HG03066 (cell line): ENCODE results near the gene SYDE2.
"Not testable (repeated sequence)": the region's sequence is repeated elsewhere in the genome, so short reads cannot be mapped to it uniquely, and the experiment has no call there.

ENCODE experiments used
- ATAC-seq: cut with Tn5 transposase; IDR thresholded peaks from one replicate; pipeline ENCODE4 v1.9.1; 2021; ENCODE audit warnings: low read depth; ENCODE audit not compliant: unreplicated experiment

Gene SYDE2

DNA sequence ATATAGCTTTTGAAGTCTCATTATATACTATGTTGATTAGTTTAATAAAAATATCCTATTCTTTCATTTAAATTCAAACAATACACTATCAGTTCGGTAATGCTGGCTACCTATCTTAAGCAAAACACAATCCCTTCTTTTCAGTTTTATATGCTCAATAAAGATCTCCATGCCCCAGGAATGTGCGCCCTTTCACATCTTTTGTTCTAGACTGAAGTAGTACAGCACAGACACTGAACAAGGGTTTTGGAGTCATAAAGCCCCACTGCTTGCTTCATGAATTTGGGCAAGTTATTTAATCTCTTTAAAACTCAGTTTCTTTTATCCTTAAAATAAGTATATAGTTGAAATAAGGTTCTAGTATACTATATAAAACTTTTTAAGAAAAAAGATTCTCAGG is 22.4 kb downstream of the SYDE2 start:
- no peak for ATAC-seq

DNA sequence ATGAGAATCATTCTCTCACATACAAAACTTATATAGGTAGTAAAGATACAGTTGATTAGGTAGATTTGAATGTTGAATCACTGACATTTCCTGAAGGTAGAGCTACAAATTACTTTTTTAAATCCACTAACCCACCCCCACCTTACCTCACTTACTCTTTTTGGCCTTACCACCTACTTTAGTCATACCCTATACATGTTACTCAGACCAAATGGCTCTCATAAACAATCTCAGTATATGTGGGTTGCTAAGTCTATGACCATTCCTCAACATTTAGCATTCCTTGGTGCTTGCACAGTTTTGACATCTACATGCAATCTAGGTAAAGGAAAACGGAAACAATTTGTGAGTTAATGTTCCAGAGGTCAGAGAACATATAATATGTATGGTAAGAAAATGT is 26.3 kb downstream of the SYDE2 start:
- no peak for ATAC-seq

DNA sequence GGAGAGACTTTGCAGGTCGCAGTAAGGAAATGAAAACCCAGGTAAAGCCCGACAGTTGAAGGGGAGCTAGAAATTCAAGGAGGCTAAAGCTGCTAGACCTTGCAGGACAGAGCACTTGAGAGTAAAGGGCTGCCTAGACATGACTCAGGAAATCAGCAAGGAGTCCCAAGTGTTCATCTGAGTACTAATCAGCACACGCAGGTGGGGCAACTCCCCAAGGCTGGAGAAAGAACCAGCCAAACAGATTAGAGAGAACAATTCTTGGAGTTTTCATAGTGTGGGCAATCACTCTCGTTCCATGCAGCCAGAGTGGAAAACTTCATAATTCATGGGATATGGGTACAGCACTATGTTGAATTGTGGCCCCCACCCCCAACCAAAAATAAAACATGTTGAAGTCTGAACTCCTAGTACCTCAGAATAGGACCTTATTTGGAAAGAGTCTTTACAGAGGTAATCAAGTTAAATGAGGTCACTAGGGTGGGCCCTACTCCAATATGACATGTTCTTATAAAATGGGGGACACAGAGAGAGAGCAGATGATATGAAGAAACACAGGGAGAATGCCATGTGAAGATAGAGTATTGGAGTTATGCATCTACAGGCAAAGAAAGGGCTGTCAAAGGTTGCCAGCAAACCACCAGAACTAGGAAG is 28.0 kb downstream of the SYDE2 start:
- no peak for ATAC-seq

DNA sequence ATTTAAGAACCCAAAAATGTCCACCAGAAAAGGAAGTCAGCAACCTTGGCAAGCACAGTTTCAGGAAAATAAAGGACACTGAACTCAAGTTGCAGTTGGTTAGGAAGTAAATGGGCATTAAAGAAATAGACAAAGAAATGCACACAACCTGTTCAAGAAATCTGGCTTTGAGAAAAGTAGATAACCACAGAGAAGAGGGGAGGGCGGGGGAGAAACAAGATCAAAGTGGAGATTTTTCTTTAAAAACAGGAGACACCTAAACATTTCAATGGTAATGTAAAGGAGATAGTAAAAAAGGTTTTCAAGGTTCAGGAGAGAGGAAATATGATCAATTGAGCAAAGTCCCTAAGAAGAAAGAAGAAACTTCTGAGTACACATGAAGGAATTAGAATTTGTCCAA is 29.1 kb downstream of the SYDE2 start:
- no peak for ATAC-seq

DNA sequence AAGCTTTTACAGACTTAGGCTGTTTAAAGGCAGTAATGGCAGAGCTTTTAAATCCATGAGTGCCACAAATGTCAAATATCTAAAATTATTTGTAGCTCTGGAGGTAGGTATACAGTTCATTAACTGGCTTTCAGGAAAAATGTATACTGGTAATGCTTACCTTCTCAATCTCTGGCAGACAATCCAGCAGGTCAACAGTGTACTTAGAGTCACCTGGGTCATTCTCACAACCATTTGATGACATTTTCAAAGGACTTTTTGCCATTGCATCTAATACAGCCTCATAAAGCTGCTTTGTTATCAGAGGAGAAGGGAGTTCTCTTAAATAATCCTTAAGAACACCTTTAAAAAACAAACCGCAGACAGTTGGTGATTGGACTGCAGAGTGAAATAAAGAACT is 31.9 kb downstream of the SYDE2 start:
- ATAC-seq: no peak

DNA sequence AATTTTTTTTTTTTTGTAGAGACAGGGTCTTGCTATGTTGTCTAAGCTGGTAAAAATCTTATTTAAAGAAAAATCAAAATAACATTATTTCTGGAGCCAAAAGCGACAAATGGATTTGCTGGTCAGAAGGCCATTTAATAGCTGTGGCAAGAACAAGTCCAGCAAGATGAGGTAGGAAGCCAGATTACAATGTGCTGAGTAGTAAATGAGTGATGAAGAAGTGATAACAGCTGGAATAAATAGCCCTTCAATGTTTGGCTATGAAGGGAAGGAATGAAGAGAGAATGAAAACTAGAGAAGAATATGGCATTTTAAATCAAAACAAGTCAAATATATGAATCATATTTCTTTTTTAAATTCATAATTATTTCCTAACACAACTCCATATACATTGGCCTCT is 34.5 kb downstream of the SYDE2 start:
- no peak for ATAC-seq

DNA sequence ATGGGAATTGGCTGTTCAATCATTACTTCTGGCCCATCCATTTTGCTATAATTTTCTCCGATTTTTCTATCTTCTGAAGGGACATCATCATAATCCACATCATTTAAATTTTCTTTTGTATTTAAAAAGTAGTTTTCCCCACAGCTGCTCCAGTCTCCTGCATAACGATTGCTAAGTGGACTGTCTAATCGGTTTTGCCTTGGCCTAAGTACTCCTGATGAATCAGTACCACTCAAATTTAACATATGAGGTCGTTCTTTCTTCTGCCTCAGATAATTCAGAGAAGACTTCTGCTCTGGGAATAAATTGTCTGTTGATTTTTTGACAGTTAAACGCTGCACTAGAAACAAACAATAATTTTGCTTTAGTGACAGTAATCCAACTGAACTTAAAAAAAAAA is 41.9 kb downstream of the SYDE2 start:
- no peak for ATAC-seq

DNA sequence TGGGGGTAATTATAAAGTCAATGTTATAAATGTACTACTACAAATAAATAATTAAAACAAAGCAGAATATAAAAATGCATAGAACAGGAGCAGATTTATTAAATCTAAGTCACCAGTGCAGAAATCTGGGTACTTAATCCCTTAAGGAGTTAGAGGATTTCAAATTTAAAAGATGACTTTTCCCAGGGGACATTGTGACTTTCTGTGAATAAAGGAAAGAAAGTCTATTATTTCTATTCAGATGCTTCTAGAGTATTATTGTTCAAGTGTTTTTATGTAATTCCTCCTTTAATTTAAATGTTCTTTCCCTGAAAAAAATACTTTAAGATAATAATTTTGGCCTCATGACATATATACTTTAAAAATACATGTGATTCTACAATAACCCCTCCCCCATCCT is 43.4 kb downstream of the SYDE2 start:
- ATAC-seq: no peak

DNA sequence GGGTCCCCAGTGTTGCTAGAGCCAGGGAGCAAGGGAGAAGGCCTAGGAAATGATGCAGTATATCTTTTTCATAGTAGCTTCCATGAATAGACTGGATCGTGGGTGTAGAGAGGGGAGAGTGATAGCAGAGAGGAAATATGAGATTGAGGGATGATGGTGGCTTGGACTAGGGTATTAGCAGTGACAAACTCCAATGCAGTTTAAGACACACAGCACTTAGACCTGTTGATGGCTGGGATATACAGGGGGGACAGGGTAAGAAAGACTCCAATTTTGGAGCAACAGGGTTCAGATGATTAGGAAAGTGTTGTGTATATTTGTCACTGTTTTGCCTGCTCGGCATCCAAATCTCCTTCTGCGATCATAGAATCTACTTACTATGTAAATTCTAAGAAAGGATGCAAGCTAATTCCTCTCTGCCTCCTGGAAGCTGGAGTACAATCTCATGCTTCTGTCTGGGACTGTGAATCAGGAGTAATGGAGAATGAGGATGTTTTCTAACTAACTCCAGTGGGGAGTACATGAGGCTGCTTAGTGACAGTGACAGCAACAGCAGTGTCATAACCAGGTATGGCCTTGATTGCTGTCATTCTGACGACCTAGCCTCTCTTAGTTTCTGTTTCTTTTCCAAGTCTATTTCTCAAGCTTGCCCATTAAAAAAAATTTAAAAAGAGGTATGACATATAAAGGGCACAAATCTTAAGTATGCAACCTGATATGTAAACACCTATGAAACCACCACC is 47.5 kb downstream of the SYDE2 start:
- ATAC-seq: peak; percentile 63

DNA sequence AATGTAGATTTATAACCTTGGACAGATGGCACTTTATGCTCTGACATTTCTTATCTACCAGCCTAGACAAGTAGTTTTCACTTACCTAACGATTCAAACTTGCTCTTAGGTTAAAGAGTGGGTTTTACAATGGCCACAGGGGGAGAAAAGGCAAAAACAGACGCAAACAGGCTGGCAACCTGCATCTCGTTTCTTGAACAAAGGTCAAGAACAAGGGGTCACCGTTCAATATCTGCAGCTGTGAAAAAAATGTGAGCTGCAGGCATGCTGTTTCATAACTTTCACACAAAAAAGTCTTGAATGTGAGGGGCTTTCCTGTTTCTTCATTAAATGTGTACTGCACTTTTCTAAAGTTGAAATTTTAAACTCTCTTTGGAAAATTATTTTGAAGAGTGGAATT is 49.4 kb downstream of the SYDE2 start:
- ATAC-seq: no peak

DNA sequence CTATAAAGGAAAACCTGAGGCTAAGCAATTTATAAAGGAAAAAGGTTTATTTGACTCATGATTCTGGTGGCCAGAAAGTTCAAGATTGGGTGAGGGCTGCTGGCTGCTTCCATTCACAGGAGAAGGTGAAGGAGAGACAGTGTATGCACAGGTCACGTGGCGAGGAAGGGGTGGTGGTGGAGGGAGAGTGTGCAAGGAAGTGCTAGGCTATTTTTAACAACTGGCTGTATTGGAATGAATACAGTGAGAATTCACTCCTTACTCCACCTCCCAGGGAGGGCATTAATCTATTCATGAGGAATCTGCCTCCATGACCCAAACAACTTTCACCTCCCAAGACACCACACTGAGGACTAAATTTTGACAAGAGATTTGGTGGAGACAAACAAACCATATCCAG is 51.0 kb downstream of the SYDE2 start:
- ATAC-seq: no peak

DNA sequence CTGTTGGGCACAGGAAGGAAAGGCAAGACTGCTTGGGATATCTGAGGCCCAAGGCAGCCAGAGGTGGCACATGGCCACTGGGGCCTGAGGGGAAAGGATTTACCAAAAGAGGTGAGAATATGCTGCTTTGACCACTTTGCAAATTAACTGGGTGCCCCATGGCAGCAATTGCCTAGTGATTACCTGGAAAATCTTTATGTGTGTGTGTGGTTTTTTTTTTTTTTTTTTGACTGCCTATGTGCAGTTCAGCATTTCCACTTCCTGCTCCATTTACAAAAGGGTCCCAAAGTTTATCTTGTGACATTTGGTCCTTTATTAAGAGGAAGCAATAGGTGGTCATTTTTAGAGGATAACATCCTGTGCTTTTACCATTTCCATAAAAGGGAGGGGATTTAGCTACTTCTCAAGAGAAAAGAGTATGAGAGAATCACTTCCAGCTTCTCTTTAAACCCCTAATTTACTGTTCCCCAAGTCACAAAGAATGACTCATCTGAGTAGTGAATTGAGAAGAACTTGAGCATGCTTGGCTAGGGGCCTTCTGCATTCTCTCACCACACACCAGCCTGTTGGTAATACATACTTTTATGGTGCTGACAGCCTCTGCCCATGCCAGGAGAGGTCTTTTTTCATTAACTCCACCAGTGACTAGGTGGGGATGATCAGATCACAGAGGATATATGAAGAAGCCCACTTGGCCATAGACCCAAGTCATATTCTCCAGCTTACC is 52.1 kb downstream of the SYDE2 start:
- ATAC-seq: peak; percentile 87

DNA sequence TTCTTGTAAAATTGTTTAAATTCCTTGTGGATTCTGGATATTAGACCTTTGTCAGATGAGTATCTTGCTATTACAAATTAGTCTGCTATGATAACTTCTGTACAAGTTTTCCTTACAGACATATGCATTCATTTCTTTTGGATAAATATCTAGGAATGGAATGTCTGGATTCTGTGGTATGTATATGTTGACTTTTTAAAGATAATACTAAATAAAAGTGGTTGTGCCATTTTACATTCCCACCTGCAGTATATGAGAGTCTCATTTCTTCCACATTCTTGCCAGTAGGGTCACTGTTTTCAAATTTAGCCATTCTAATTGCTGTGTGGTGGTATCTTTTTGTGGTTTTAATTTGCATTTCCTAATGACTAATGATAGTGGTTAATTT is 53.9 kb downstream of the SYDE2 start:
- no peak for ATAC-seq

DNA sequence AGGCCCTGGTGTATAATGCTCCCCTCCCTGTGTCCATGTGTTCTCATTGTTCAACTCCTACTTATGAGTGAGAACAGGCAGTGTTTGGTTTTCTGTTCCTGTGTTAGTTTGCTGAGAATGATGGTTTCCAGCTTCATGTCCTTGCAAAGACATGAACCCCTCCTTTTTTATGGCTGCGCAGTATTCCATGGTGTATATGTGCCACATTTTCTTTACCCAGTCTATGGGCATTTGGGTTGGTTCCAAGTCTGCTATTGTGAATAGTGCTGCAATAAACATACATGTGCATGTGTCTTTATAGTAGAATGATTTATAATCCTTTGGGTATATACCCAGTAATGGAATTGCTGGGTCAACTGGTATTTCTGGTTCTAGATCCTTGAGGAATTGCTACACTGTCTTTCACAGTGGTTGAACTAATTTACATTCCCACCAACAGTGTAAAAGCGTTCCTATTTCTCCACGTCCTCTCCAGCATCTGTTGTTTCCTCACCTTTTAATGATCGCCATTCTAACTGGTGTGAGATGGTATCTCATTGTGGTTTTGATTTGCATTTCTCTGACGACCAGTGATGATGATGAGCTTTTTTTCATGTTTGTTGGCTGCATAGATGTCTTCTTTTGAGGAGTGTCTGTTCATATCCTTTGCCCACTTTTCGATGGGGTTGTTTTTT is 54.4 kb downstream of the SYDE2 start:
- not testable (repeated sequence) for ATAC-seq

DNA sequence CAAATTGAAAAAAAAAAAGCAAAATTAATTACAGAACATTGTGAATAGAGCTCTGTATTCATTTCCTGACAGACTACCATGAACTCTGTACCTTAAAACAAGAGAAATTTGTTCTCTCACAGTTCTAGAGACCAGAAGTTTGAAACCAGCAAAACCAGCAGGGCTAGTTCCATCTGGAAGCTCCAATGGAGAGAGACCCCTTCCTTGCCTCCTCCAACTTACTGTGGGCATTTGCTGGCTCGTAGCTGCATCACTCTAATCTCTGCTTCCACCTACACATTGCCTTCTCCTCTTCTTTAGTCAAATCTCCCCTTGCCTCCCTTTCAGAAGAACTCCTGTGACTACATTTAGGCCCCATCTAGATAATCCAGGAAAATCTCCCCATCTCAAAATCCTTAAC is 56.5 kb downstream of the SYDE2 start:
- ATAC-seq: no peak

DNA sequence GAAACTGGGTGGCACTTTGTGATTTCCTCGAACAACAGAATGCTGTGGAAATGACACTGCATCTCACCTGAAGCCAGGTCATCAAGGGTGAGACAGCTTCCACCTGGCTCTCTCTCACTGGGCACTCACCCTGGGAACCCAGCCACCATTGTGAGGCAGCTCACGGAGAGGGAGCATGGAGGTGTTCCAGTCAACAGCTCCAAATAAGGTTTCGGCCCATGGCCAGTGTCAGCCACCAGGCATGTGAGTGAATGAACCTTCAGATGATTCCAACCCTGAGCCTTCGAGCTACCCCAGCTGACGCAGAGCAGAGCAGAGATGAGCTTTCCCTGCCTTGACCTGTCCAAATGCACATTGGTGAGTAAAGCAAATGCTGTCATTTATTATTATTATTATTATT is 58.1 kb downstream of the SYDE2 start:
- no peak for ATAC-seq

DNA sequence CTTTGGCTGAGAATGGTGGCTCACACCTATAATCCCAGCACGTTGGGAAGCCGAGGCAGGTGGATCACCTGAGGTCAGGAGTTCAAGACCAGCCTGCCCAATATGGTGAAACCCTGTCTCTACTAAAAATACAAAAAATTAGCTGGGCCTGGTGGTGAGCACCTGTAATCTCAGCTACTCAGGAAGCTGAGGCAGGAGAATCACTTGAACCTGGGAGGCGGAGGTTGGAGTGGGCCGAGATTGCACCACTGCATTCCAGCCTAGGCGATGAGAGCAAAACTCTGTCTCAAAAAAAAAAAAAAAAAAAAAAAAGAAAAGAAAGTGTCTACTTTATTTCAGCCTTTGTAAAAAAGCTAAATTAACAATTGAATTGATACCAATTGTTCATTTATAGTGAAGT is 62.4 kb downstream of the SYDE2 start:
- ATAC-seq: not testable (repeated sequence)

DNA sequence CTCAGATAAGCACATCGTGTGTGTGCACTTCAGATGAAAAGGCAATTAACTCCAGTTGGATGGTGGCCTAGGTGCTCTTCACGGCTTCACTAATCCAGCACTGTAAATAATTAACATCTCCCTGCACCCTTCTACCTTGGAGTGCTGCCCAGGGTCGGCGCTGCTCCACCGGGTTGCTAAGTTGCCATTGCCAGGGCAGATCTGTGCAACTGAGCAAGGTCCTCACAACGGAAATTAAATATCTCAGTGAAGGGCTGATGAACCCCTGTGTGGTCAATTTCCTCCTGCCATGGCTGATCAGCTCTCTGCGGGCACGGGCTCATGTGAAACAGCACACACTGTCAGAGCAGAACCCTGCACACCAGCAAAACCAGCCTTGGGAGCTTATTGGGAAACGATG is 63.2 kb downstream of the SYDE2 start:
- no peak for ATAC-seq

DNA sequence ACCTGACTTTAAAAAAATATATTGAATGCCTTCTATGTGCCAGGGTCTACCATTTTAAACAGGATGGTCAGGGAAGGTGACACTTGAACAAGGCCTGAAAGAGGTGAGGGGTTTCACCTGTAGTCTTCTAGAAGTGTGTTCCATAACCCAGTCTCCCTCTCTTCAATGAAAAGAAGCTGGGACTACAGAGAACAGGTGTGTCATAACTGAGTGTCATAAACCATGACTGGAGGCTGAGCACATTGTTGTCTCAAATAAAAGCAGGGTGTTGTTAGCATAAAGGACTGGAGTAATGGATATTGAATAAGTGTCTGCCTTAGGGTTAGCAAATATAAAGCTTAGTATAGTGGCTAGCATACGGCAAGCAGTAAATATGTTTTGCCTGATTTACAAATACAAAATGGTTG is 65.4 kb downstream of the SYDE2 start:
- no peak for ATAC-seq

DNA sequence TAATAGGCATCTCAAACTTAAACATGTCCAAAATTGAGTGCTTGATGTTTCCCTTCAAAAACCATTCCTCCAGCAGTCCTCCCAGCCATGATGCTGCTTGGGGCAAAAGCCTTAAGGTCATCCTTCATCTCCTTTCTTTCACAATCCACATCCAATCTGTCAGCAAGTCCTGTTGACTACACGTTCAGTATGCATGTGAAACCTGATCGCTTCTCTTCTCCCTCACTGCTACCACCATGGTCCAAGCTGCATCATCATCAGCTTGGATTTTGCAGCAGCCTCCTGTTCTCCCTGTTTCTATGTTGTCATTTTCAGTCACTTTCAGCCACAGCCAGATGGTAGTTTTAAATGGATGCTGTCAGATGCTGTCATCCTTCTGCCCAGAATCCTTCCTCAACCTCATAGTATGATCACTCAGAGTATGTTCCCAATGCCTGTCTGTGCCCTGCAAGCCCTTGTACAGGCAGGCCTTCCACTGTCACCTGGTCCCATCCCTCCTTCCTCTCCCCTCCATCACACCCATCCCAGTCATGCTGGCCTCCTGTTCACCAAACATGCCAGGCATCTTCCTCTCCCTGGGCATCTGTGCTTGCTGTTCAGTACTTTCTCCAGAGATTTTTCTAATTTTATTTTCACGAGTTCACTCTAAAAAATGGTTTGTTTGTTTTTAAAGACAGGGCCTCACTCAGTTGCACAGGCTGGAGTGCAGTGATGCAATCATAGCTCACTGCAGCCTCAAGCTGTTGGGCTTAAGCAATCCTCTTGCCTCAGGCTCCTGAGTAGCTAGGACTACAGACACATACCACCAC is 66.0 kb downstream of the SYDE2 start:
- ATAC-seq: no peak
